Thoracic aorta (tissue), 2 donors: Measurements from ENCODE around the gene RGS10. TPM values are rescaled to one million over a fixed set of nuclear protein-coding genes. Genes with fewer than 3 reads are reported as not detected.
"Not testable (repeated sequence)": the region's sequence is repeated elsewhere in the genome, so short reads cannot be mapped to it uniquely, and the experiment has no call there.

Experiments
- ATAC-seq: fragments of 150-250 bp; one replicate; pipeline ENCODE4 v1.8.0; 2017; ENCODE audit warnings: low read depth; ENCODE audit not compliant: insufficient number of reproducible peaks, low FRiP score
- DNase-seq: peaks from one replicate; pipeline ENCODE4 v3.0.0-alpha.2; 2020; ENCODE audit warnings: low spot score
- H3K27ac ChIP-seq, 2 donors: fragments of 200-600 bp; sonication (generic); 1 replicate in 1 of 2; 2 replicates in 1 of 2; pipeline ENCODE4 v1.5.1; 2016; ENCODE audit warnings: mild to moderate bottlenecking in 2 of 2, moderate library complexity in 2 of 2
- H3K27me3 ChIP-seq: fragments of 200-600 bp; sonication (generic); replicated peaks from 2 replicates; pipeline ENCODE4 v1.6.0; 2016; ENCODE audit warnings: mild to moderate bottlenecking; ENCODE audit not compliant: insufficient read depth
- H3K36me3 ChIP-seq: fragments of 200-600 bp; sonication (generic); one replicate; pipeline ENCODE4 v1.5.1; 2016
- H3K4me1 ChIP-seq, 2 donors: fragments of 200-600 bp; sonication (generic); 1 replicate in 1 of 2; 2 replicates in 1 of 2; pipeline versions ENCODE4 v1.5.1 to v1.6.0; 2016; ENCODE audit warnings: low read depth in 2 of 2, mild to moderate bottlenecking in 1 of 2; ENCODE audit not compliant: control insufficient read depth in 1 of 2
- H3K4me3 ChIP-seq: fragments of 200-600 bp; sonication (generic); 2 replicates; pipeline ENCODE4 v1.5.1; 2016; ENCODE audit warnings: mild to moderate bottlenecking
- H3K9me3 ChIP-seq: fragments of 200-600 bp; sonication (generic); 2 replicates; pipeline ENCODE4 v1.5.1; 2016
- total RNA-seq, 2 donors: library from RNA; depleted of rRNA; stranded (reverse); fragments of >200 nt; gene quantifications; one replicate each; pipeline versions ENCODE4 v1.1.0 to v1.2.3, GENCODE V29; 2016
- TF ChIP-seq, protein P1 (sequence below): fragments of 200-600 bp; sonication (generic); IDR thresholded peaks from one replicate; pipeline ENCODE4 v1.5.1; 2019; ENCODE audit warnings: antibody characterized with exemption

RGS10 gene
- total RNA-seq, 2 donors from 2014 or later: 33.2 to 37.1 TPM

DNA sequence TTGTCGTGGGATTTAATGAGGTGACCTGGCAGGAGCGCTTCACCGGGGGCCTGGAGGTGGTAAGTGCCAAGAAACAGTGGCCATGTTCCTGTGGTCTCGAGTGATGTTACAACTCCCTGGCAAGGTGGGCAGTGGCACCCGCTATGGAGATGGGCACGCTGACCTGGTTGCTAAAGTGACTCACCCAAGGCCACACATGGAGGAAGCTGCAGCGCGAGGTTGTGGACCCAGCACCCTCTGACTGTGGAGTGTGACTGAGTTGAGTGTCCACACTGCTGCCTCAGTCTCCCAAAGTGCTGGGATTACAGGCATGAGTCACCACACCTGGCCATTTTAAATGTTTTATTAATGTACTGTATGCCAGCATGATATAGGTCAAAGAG lies 73.2 kb downstream of the RGS10 start:
- Histone ChIP-seq H3K27me3 (no peaks in the 10 kb centered on the region), H3K9me3 (no peaks in the 10 kb centered on the region), H3K4me1 (peaks cover 0 to 11% of the 10 kb centered on the region in 2 donors), H3K4me3 (no peak overlapping the region), H3K36me3 (no peaks in the 10 kb centered on the region), H3K27ac (no peak overlapping the region)
- ATAC-seq (no peak), DNase-seq (no peak)
- TF ChIP-seq, protein P1, sequence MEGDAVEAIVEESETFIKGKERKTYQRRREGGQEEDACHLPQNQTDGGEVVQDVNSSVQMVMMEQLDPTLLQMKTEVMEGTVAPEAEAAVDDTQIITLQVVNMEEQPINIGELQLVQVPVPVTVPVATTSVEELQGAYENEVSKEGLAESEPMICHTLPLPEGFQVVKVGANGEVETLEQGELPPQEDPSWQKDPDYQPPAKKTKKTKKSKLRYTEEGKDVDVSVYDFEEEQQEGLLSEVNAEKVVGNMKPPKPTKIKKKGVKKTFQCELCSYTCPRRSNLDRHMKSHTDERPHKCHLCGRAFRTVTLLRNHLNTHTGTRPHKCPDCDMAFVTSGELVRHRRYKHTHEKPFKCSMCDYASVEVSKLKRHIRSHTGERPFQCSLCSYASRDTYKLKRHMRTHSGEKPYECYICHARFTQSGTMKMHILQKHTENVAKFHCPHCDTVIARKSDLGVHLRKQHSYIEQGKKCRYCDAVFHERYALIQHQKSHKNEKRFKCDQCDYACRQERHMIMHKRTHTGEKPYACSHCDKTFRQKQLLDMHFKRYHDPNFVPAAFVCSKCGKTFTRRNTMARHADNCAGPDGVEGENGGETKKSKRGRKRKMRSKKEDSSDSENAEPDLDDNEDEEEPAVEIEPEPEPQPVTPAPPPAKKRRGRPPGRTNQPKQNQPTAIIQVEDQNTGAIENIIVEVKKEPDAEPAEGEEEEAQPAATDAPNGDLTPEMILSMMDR: no peak

DNA sequence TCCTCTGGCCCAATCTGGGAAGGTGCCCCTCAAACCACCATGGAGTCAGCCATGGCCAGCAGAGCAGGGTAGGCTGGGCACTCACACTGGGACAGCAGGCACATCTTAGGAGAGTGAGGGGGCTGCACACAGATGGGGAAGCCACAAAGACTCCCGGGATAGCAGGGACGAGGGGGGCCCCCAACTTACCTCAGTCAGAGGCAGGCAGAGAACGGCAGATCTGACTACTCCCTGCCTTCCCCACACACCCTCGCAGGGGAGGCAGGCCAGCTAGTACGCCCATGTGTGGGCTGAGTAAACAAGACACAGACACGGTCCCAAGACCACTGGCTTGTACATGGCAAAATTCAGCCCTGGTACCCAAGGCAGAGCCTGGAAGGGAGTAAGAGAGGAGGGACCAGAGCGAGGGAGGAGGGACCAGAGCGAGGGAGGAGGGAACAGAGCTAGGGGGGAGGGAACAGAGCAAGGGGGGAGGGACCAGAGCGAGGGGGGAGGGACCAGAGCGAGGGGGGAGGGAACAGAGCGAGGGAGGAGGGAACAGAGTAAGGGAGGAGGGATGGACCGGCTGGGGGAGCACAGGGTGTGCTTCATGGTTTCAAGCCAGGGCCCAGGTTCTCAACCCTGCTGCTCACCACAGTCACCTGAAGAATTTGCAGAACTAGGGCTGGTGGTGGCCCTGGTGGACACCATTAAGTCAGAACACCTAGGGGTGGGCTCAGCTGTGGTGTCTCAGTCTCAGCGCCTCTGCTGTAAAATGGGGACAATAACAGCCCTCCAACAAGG lies 73.8 kb downstream of the RGS10 start:
- no peaks in the 10 kb centered on the region for H3K9me3 ChIP-seq
- ATAC-seq (no peak), DNase-seq (no peak)
- no peak overlapping the region for H3K4me3 ChIP-seq
- peaks cover 0 to 11% of the 10 kb centered on the region in 2 donors for H3K4me1 ChIP-seq
- no peaks in the 10 kb centered on the region for H3K27me3 ChIP-seq
- H3K36me3 ChIP-seq: no peaks in the 10 kb centered on the region
- H3K27ac ChIP-seq: no peak overlapping the region
- TF ChIP-seq, protein P1: no peak

DNA sequence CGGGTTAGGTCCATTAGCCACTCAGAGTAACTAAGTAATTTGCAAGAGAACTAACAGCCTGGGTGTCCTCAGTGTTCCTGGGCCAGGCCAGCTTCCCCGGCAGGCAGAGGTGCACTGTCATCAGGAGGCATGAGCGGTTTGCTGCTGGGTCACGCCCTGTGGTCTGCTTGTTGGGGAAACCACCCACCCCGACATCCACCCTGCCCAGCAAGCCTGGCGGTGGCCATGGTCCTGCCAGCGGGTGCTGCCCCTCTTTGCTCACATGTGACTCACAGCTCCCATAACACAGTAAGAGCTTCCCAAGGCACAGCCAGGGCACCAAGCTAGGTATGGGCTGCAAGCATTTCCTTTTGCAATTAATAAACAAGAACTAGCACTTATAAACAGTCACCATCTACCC lies 75.9 kb downstream of the RGS10 start:
- DNase-seq (no peak), ATAC-seq (no peak)
- H3K27ac ChIP-seq: no peak overlapping the region
- no peaks in the 10 kb centered on the region for H3K9me3 ChIP-seq
- no peaks in the 10 kb centered on the region for H3K36me3 ChIP-seq
- H3K4me3 ChIP-seq: no peak overlapping the region
- TF ChIP-seq, protein P1: no peak
- no peaks in the 10 kb centered on the region for H3K27me3 ChIP-seq
- peaks cover 0 to 11% of the 10 kb centered on the region in 2 donors for H3K4me1 ChIP-seq

DNA sequence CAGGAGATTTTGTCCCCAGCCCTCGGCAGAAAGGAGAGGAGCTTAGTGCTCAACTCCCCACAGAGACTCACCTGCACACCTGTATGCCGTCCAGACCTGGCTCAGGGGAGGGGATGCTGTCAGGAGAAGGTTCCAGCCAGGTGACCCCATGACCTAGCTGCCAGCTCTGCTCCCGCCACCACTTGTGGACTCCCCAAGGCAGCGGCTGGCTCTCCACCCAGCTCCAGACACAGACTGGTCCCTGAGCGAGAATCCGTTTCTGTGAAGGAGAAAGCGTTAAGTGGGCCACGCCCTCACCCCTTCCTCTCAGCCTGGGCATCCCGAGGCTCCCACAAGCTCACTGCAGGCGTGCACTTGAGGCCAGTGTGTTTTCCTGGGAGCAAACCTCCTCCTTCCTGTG lies 76.4 kb downstream of the RGS10 start:
- H3K27ac ChIP-seq: no peak overlapping the region
- peaks cover 0 to 11% of the 10 kb centered on the region in 2 donors for H3K4me1 ChIP-seq
- H3K4me3 ChIP-seq: no peak overlapping the region
- TF ChIP-seq, protein P1: no peak
- H3K36me3 ChIP-seq: no peaks in the 10 kb centered on the region
- no peak for ATAC-seq
- H3K9me3 ChIP-seq: no peaks in the 10 kb centered on the region
- H3K27me3 ChIP-seq: no peaks in the 10 kb centered on the region
- no peak for DNase-seq

DNA sequence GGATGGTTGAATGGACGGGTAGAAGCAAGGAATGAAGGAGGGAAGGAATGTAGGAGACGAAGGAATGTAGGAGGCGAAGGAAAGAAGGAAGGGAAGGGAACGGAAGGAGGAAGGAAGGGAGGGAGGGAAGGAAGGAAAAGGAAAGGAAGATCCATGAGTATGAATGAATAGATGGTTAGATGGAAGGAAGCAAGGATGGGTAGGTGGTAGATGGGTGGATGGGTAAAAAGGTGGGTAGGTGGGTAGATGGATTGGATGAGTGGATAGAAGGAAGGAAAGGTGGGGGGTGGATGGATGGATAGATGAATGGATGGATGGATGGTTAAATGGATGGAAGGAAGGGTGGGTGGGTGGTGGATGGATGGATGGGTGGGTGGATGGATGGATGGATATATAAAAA lies 77.4 kb downstream of the RGS10 start:
- H3K4me1 ChIP-seq: peaks cover 0 to 7% of the 10 kb centered on the region in 2 donors
- H3K36me3 ChIP-seq: no peaks in the 10 kb centered on the region
- H3K4me3 ChIP-seq: no peak overlapping the region
- no peak overlapping the region for H3K27ac ChIP-seq
- DNase-seq: no peak
- no peaks in the 10 kb centered on the region for H3K9me3 ChIP-seq
- no peak for ATAC-seq
- H3K27me3 ChIP-seq: no peaks in the 10 kb centered on the region
- TF ChIP-seq, protein P1: no peak

DNA sequence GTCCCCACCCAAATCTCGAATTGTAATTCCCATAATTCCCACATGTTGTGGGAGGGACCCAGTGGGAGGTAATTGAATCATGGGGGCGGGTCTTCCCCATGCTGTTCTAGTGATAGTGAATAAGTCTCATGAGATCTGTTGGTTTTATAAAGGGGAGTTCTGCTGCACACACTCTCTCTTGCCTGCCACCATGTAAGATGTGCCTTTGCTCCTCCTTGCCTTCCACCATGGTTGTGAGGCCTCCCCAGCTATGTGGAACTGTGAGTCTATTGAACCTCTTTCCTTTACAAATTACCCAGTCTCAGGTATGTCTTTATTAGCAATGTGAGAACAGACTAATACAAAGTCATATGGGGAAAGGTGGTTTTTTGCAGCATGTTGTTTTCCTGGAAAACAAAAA lies 79.3 kb downstream of the RGS10 start:
- DNase-seq, ATAC-seq, H3K4me1 ChIP-seq: not testable (repeated sequence)

More for the DNA sequence above, 79.3 kb downstream of the RGS10 start:
- not testable (repeated sequence) for H3K27ac ChIP-seq, H3K9me3 ChIP-seq, H3K36me3 ChIP-seq, H3K27me3 ChIP-seq, H3K4me3 ChIP-seq
